C4-2B (cell line): ENCODE measurements around the gene MCF2L.

Source experiments
- CTCF ChIP-seq: fragments of 450-650 bp; conservative IDR thresholded peaks from 2 replicates; pipeline ENCODE4 v1.5.1; 2017; ENCODE audit warnings: mild to moderate bottlenecking
- ZFX ChIP-seq: fragments of 450-650 bp; IDR thresholded peaks from 2 replicates; pipeline ENCODE4 v1.6.1; 2017

GRCh38 chr13:113002206-113002912 is 33.3 kb downstream of the MCF2L start:
- no peak for TF ChIP-seq CTCF
- no peak for TF ChIP-seq ZFX
